HG03064 (cell line): ENCODE measurements around the gene AIFM2.

Experiments used
- ATAC-seq: cut with Tn5 transposase; IDR thresholded peaks from one replicate; pipeline ENCODE4 v1.9.1; 2021; ENCODE audit warnings: low read depth; ENCODE audit not compliant: unreplicated experiment

AIFM2 gene

GRCh38 chr10:70063418-70064098 lies 69.1 kb downstream of the AIFM2 start:
- ATAC-seq = no peak
